Fibroblast of villous mesenchyme (primary cell): Measurements from ENCODE around the gene TSEN2. TPM values are rescaled to one million over a fixed set of nuclear protein-coding genes. Genes with fewer than 3 reads are reported as not detected.
A peak's percentile ranks its signal among the peaks of the same experiment; 100 is the strongest.

Source experiments
- DNase-seq: peaks from one replicate; pipeline ENCODE4 v3.0.0-alpha.2; 2010; ENCODE audit warnings: low read depth
- H3K4me3 ChIP-seq: 2 replicates; pipeline ENCODE4 v1.5.1; 2011; ENCODE audit warnings: low read depth, mild to moderate bottlenecking, low read length
- total RNA-seq: library from RNA; depleted of rRNA; stranded (reverse); fragments of >200 nt; gene quantifications from 2 replicates; pipeline ENCODE4 v1.2.3, GENCODE V29; 2012
- TF ChIP-seq, protein P1 (sequence below): IDR thresholded peaks from 2 replicates; pipeline ENCODE4 v1.5.1; 2012; ENCODE audit warnings: low read depth, mild to moderate bottlenecking, low read length; ENCODE audit not compliant: insufficient read depth

Gene TSEN2
- total RNA-seq, 1 donor: 17.3 TPM

DNA sequence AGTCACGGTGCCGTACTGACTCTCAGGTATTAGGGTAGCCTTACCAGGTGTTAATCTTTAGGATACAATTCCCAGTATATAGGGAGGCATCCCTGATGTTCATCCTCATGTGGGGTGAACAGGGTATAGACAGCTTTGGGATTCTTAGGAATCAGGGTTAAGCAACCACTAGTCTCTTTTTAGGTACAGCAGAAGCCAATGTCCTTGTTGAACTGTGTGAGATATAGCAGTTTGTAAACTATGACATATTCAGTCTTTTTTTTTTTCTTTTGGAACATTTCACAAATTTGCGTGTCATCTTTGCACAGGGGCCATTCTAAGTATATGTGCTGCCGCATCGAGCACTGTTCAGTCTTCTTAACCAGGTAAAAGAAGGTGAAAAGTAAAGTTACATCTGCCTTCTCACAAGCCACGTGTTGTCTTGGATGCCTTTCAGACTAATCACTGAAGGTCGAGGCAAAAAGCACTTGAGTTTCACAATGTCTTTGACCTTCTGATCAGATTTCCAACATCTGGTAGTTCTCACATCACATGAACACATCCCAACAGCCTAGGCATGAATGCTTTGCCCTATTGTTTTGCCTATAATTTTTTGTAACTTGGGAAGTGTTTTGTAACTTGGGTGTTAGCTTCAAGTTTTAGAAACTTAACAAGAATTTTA is 17.2 kb downstream of the TSEN2 start:
- TF ChIP-seq, protein P1, sequence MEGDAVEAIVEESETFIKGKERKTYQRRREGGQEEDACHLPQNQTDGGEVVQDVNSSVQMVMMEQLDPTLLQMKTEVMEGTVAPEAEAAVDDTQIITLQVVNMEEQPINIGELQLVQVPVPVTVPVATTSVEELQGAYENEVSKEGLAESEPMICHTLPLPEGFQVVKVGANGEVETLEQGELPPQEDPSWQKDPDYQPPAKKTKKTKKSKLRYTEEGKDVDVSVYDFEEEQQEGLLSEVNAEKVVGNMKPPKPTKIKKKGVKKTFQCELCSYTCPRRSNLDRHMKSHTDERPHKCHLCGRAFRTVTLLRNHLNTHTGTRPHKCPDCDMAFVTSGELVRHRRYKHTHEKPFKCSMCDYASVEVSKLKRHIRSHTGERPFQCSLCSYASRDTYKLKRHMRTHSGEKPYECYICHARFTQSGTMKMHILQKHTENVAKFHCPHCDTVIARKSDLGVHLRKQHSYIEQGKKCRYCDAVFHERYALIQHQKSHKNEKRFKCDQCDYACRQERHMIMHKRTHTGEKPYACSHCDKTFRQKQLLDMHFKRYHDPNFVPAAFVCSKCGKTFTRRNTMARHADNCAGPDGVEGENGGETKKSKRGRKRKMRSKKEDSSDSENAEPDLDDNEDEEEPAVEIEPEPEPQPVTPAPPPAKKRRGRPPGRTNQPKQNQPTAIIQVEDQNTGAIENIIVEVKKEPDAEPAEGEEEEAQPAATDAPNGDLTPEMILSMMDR: no peak
- peak; percentile 96 for DNase-seq
- no peak overlapping the region for H3K4me3 ChIP-seq

DNA sequence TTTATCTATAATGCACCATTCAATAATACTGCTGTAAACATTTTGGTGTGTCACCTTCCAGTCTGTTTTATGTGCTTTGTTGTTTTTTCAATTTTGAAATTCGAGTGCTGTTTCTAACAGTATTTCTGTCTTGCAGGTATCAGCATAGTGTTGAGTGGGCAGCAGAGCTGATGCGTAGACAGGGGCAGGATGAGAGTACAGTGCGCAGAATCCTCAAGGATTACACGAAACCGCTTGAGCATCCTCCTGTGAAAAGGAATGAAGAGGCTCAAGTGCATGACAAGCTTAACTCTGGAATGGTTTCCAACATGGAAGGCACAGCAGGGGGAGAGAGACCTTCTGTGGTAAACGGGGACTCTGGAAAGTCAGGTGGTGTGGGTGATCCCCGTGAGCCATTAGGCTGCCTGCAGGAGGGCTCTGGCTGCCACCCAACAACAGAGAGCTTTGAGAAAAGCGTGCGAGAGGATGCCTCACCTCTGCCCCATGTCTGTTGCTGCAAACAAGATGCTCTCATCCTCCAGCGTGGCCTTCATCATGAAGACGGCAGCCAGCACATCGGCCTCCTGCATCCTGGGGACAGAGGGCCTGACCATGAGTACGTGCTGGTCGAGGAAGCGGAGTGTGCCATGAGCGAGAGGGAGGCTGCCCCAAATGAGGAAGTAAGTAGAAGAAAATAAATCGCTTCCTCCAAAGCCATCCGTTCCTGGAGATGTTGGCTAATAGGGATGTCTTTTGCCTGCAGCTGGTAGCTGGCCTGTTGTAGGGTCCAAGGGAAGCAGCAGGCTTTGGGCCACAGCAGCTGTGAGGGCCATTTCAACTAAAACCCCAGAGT is 19.1 kb downstream of the TSEN2 start:
- no peak for DNase-seq
- H3K4me3 ChIP-seq: no peak overlapping the region
- TF ChIP-seq, protein P1: no peak

DNA sequence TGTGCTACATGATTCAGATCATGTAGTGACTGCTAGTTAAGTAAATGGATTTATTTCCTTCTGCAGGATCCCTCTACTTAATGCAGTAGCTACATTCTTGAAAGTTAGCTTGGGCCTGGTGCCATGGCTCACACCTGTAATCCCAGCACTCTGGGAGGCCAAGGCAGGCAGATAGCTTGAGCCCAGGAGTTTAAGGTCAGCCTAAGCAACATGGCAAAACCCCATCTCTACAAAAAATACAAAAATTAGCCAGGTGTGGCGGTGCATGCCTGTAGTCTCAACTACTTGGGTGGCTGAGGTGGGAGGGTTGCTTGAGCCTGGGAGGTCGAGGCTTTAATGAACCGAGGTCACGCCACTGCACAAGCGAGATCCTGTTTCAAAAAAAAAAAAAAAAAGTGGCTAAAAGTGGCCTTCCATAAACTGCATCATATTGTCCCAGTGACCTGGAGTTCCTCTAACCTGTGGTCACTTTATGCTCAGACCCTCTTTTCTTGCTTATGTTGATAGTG is 22.0 kb downstream of the TSEN2 start:
- TF ChIP-seq, protein P1: no peak
- no peak overlapping the region for H3K4me3 ChIP-seq
- DNase-seq: no peak

DNA sequence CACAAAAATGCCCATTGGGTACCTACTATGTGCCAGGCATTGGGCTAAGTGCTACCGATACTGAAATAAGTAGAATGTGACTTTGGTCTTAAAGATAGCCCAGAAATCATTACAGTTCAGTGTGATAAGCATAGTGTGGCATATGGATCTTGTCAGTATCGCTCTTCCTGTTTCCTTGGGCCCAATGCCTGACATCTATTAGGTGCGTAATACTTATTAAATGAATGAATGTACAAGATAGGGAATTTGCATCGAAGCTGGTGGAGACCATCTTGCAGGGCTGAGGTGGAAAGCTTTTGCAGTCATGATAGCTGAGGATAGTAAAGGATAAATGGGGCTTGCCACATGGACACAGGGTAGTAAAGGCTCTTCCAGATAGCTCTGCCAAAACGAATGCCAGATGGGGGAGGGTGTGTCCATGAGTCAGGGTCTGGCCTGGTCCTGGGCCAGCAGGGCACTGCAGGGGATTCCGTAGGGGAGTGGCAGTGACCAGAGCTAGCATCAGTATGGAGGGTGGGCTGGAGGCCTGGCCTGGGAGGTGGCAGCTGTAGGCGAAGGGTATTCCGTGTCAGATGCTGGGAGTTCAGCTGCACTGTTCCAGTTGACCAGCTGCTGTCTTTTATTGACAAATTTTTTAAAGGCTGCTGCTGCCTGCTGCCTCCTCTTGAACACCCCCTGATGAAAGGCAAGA is 23.5 kb downstream of the TSEN2 start:
- peak; percentile 79 for DNase-seq
- TF ChIP-seq, protein P1: no peak
- peak overlapping the region; percentile 7 for H3K4me3 ChIP-seq

DNA sequence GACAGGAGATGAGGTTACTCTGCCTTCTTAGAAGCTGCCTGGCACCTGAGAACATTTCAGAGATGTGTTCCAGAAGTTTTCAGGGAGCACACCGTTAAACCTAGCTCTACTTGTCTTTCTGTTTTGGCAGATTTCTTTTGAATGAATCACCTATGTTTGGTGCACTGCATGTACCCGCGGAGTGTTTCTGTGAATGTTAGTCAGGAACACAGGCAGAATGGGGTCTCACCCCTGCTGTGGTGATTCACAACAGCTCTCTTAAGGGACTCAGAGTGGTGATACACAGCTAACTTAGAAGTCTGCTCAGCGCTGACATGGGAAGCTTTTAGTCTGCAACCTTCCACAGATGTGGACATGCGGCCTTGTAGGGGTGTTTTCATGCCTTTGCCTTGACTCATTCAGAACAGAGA is 24.0 kb downstream of the TSEN2 start:
- H3K4me3 ChIP-seq: peak overlapping the region; percentile 7
- TF ChIP-seq, protein P1: no peak

DNA sequence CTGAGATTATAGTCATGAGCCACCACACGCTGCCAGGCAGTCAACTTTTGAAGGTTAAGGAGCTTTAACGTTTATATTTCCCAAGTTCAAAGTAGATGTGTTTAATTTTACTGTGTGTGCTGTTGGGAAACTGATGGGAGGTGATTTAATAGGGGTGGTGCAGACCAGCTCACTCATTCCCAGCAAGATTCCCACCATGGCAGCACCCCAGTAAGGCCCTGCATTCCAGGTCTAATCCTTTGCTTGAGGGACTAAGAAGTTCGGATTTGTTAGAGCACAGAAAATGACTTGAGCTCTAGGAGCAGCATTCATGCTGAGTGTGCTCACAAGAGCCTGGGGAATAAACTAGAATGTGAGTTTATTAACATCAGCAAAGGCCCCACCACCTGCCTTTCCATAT is 25.2 kb downstream of the TSEN2 start:
- H3K4me3 ChIP-seq: no peak overlapping the region
- peak; percentile 70 for DNase-seq
- TF ChIP-seq, protein P1: no peak

More for the DNA sequence above, 24.0 kb downstream of the TSEN2 start:
- peak; percentile 99 for DNase-seq
